ENCODE data around the gene RRM1.

Gene RRM1

DNA sequence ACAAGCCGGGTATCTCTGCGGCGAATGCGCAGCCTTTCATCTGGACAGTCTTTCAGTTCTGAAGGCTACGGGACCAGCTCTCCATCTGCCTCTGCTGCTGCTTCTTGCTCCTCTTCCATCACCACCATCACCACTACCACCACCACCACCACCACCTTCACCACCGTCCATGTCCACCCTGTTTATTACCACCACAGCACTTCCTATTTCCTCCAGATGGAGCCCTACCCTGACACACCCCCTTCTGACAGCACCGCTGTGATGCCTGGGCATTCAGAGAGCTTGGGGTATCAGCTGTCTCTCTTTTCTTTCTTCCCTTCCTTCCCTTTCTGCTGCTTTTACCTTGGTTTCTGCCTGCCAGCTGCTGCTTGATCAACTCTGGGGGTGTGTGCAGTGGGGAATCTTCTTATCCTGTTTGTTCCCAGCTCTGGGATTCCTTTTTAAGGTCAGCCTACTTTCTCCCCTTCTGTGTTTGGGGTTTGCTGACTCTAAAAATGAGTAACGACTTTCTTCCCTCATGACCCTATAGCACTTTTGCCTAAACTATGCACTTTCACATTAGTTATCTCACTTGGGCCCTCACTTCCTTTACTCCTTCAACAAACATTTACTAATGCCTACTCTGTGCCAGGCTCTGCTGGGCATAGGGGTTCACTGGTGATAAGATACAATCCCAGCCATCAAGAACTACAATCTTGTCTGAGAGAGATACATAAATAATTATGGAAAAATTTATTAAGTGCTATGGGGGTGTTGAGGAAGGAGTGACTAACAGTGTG, 7.8 kb upstream of the RRM1 start:
- no peaks in the 10 kb centered on the region for H3K9me3 ChIP-seq (ENCODE audit: control insufficient read depth, low read length)
- no peak overlapping the region for H2AK5ac ChIP-seq (ENCODE audit: low read length, severe bottlenecking)
- peaks cover 38 to 60% of the 10 kb centered on the region in 2 experiments for H3K36me3 ChIP-seq (ENCODE audit: control insufficient read depth in 1 of 2, insufficient read depth in 2 of 2, low read depth in 1 of 2, low read length in 2 of 2)
- H3K18ac ChIP-seq (ENCODE audit: low read depth in 1 of 2, low read length in 2 of 2): no peak overlapping the region
- H2BK5ac ChIP-seq (ENCODE audit: low read depth, low read length, poor library complexity, severe bottlenecking): no peak overlapping the region
- H2BK12ac ChIP-seq (ENCODE audit: low read length in 2 of 2): no peak overlapping the region
- no peak overlapping the region for H2BK15ac ChIP-seq (ENCODE audit: low read depth, poor library complexity, severe bottlenecking)
- no peak overlapping the region for H3K4ac ChIP-seq (ENCODE audit: low read depth in 1 of 2, low read length in 2 of 2)
- H3K4me2 ChIP-seq (ENCODE audit: low read length, poor library complexity, severe bottlenecking): no peak overlapping the region
- no peak overlapping the region for H4K91ac ChIP-seq (ENCODE audit: low read length)
- DNase-seq: no peak
- H3K4me1 ChIP-seq (ENCODE audit: control insufficient read depth, insufficient read depth, low read depth, low read length): no peaks in the 10 kb centered on the region
- no peak overlapping the region for H2AFZ ChIP-seq (ENCODE audit: low read depth, low read length)
- WGBS: 95% methylated on average over 8 of the region's 8 CpGs
- H4K8ac ChIP-seq (ENCODE audit: low read length): no peak overlapping the region
- H3K23ac ChIP-seq (ENCODE audit: low read length in 2 of 2): no peak overlapping the region
- H3K27me3 ChIP-seq (ENCODE audit: control insufficient read depth in 1 of 2, insufficient read depth in 1 of 2, low read length in 2 of 2): no peaks in the 10 kb centered on the region
- no peak overlapping the region for H3K14ac ChIP-seq (ENCODE audit: low read length in 2 of 2)
- peak overlapping the region; percentile 17 for H3K27ac ChIP-seq (ENCODE audit: low read length, poor library complexity, severe bottlenecking)
- no peaks in the 10 kb centered on the region for H3K79me1 ChIP-seq (replicated peaks; ENCODE audit: low read length, poor library complexity, severe bottlenecking)
- no peak overlapping the region for H3K9ac ChIP-seq (ENCODE audit: low read length)
- H2BK120ac ChIP-seq (ENCODE audit: low read depth, low read length): no peak overlapping the region
- H3K4me3 ChIP-seq (ENCODE audit: insufficient read depth in 1 of 2, low read depth in 1 of 2, low read length in 2 of 2): no peak overlapping the region

DNA sequence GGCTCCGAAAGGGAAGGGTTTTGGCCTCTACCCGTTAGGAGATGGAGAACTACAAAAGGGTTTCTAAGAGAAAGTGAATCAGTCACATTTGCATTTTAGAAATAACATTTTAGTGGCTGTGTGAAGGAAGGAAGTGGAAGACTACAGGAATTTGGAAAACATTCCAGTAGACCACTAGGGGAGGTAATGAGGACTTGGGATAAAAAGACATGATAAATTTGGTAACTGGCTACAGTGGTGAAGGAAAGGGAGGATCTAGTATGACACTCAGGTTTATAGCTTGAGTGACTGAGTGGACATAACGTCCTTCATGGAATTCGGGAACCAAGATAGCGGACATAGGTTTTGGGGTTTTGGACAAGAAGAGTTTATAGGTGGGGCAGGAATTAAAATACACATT, 7.0 kb upstream of the RRM1 start:
- no peak overlapping the region for H3K9ac ChIP-seq (ENCODE audit: low read length)
- no peaks in the 10 kb centered on the region for H3K4me1 ChIP-seq (ENCODE audit: control insufficient read depth, insufficient read depth, low read depth, low read length)
- H4K8ac ChIP-seq (ENCODE audit: low read length): no peak overlapping the region
- H2AK5ac ChIP-seq (ENCODE audit: low read length, severe bottlenecking): no peak overlapping the region
- H2BK120ac ChIP-seq (ENCODE audit: low read depth, low read length): no peak overlapping the region
- no peaks in the 10 kb centered on the region for H3K27me3 ChIP-seq (ENCODE audit: control insufficient read depth in 1 of 2, insufficient read depth in 1 of 2, low read length in 2 of 2)
- H3K14ac ChIP-seq (ENCODE audit: low read length in 2 of 2): no peak overlapping the region
- H3K79me1 ChIP-seq (replicated peaks; ENCODE audit: low read length, poor library complexity, severe bottlenecking): no peaks in the 10 kb centered on the region
- 82% methylated on average over 5 of the region's 5 CpGs for WGBS
- H3K4ac ChIP-seq (ENCODE audit: low read depth in 1 of 2, low read length in 2 of 2): no peak overlapping the region
- no peak overlapping the region for H3K23ac ChIP-seq (ENCODE audit: low read length in 2 of 2)
- H4K91ac ChIP-seq (ENCODE audit: low read length): no peak overlapping the region
- no peak overlapping the region for H2BK12ac ChIP-seq (ENCODE audit: low read length in 2 of 2)
- no peak overlapping the region for H2BK15ac ChIP-seq (ENCODE audit: low read depth, poor library complexity, severe bottlenecking)
- H3K4me2 ChIP-seq (ENCODE audit: low read length, poor library complexity, severe bottlenecking): no peak overlapping the region
- H3K4me3 ChIP-seq (ENCODE audit: insufficient read depth in 1 of 2, low read depth in 1 of 2, low read length in 2 of 2): no peak overlapping the region
- peak overlapping the region; percentile 17 for H3K27ac ChIP-seq (ENCODE audit: low read length, poor library complexity, severe bottlenecking)
- H3K18ac ChIP-seq (ENCODE audit: low read depth in 1 of 2, low read length in 2 of 2): no peak overlapping the region
- H2AFZ ChIP-seq (ENCODE audit: low read depth, low read length): no peak overlapping the region
- H3K9me3 ChIP-seq (ENCODE audit: control insufficient read depth, low read length): no peaks in the 10 kb centered on the region
- H2BK5ac ChIP-seq (ENCODE audit: low read depth, low read length, poor library complexity, severe bottlenecking): no peak overlapping the region
- DNase-seq: peak; percentile 11
- H3K36me3 ChIP-seq (ENCODE audit: control insufficient read depth in 1 of 2, insufficient read depth in 2 of 2, low read depth in 1 of 2, low read length in 2 of 2): peaks cover 36 to 57% of the 10 kb centered on the region in 2 experiments

DNA sequence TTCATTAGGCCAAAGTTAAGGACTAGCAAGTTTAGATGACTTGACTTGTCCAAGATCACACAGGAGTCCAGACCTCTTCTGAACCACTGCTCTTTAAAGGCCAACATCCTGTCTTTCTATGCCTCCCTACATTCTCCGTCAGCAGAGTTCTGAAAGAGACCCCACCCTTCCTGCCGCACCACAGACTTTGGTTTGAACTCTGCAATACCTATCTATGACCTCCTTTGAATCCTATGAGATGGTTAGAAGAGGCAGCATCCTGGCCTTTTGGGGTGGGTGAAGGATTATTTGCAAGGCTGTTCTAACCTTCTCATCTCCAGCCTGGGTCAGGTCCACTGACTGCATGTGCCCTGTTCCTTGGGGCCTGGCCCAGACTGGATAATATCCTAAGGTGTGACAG, 4.3 kb upstream of the RRM1 start:
- Histone ChIP-seq H3K79me1 (replicated peaks; ENCODE audit: low read length, poor library complexity, severe bottlenecking) (no peaks in the 10 kb centered on the region), H3K14ac (ENCODE audit: low read length in 2 of 2) (no peak overlapping the region), H3K9me3 (ENCODE audit: control insufficient read depth, low read length) (no peaks in the 10 kb centered on the region), H3K4me2 (ENCODE audit: low read length, poor library complexity, severe bottlenecking) (no peak overlapping the region), H2BK5ac (ENCODE audit: low read depth, low read length, poor library complexity, severe bottlenecking) (no peak overlapping the region), H2BK12ac (ENCODE audit: low read length in 2 of 2) (no peak overlapping the region), H3K36me3 (ENCODE audit: control insufficient read depth in 1 of 2, insufficient read depth in 2 of 2, low read depth in 1 of 2, low read length in 2 of 2) (peaks cover 27 to 44% of the 10 kb centered on the region in 2 experiments), H3K4ac (ENCODE audit: low read depth in 1 of 2, low read length in 2 of 2) (no peak overlapping the region), H4K8ac (ENCODE audit: low read length) (no peak overlapping the region), H2BK15ac (ENCODE audit: low read depth, poor library complexity, severe bottlenecking) (no peak overlapping the region), H2AFZ (ENCODE audit: low read depth, low read length) (no peak overlapping the region), H2BK120ac (ENCODE audit: low read depth, low read length) (no peak overlapping the region), H2AK5ac (ENCODE audit: low read length, severe bottlenecking) (no peak overlapping the region), H3K4me3 (ENCODE audit: insufficient read depth in 1 of 2, low read depth in 1 of 2, low read length in 2 of 2) (no peak overlapping the region), H3K9ac (ENCODE audit: low read length) (no peak overlapping the region), H3K18ac (ENCODE audit: low read depth in 1 of 2, low read length in 2 of 2) (no peak overlapping the region), H3K27me3 (ENCODE audit: control insufficient read depth in 1 of 2, insufficient read depth in 1 of 2, low read length in 2 of 2) (no peaks in the 10 kb centered on the region), H3K23ac (ENCODE audit: low read length in 2 of 2) (no peak overlapping the region), H3K4me1 (ENCODE audit: control insufficient read depth, insufficient read depth, low read depth, low read length) (no peaks in the 10 kb centered on the region), H4K91ac (ENCODE audit: low read length) (no peak overlapping the region), H3K27ac (ENCODE audit: low read length, poor library complexity, severe bottlenecking) (no peak overlapping the region)
- 100% methylated on average over 2 of the region's 2 CpGs for WGBS
- DNase-seq: no peak

DNA sequence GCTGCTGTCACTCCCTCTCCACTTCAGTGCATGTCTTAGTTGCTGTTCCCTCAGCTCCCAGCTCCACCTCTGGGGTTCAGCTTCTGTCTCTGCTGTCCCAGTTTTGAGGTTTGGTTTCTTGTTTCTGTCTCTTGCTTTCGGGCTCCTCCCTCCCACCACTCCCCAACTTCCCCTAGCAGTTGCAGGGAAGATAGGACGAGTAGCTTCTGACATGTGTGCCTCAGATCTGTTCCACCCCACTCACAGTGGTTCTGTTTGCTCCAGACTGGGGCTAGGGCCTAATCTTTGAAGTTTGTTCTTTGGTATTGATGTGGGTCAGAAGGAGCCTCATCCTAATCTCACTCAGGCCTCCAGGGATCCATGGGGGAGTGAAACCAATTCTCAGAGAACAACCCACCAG, 2.6 kb upstream of the RRM1 start:
- Histone ChIP-seq H3K4ac (ENCODE audit: low read depth in 1 of 2, low read length in 2 of 2) (no peak overlapping the region), H3K27ac (ENCODE audit: low read length, poor library complexity, severe bottlenecking) (no peak overlapping the region), H2BK5ac (ENCODE audit: low read depth, low read length, poor library complexity, severe bottlenecking) (no peak overlapping the region), H3K18ac (ENCODE audit: low read depth in 1 of 2, low read length in 2 of 2) (no peak overlapping the region), H4K8ac (ENCODE audit: low read length) (no peak overlapping the region), H3K4me1 (ENCODE audit: control insufficient read depth, insufficient read depth, low read depth, low read length) (peaks cover 3% of the 10 kb centered on the region), H3K27me3 (ENCODE audit: control insufficient read depth in 1 of 2, insufficient read depth in 1 of 2, low read length in 2 of 2) (no peaks in the 10 kb centered on the region), H3K4me2 (ENCODE audit: low read length, poor library complexity, severe bottlenecking) (no peak overlapping the region), H3K9ac (ENCODE audit: low read length) (no peak overlapping the region), H4K91ac (ENCODE audit: low read length) (no peak overlapping the region), H3K79me1 (replicated peaks; ENCODE audit: low read length, poor library complexity, severe bottlenecking) (peaks cover 2% of the 10 kb centered on the region), H2BK120ac (ENCODE audit: low read depth, low read length) (no peak overlapping the region), H3K36me3 (ENCODE audit: control insufficient read depth in 1 of 2, insufficient read depth in 2 of 2, low read depth in 1 of 2, low read length in 2 of 2) (peaks cover 20 to 36% of the 10 kb centered on the region in 2 experiments), H2BK15ac (ENCODE audit: low read depth, poor library complexity, severe bottlenecking) (no peak overlapping the region), H2AK5ac (ENCODE audit: low read length, severe bottlenecking) (no peak overlapping the region), H3K9me3 (ENCODE audit: control insufficient read depth, low read length) (no peaks in the 10 kb centered on the region), H3K14ac (ENCODE audit: low read length in 2 of 2) (no peak overlapping the region), H3K4me3 (ENCODE audit: insufficient read depth in 1 of 2, low read depth in 1 of 2, low read length in 2 of 2) (no peak overlapping the region), H3K23ac (ENCODE audit: low read length in 2 of 2) (no peak overlapping the region), H2BK12ac (ENCODE audit: low read length in 2 of 2) (no peak overlapping the region), H2AFZ (ENCODE audit: low read depth, low read length) (no peak overlapping the region)
- no peak for DNase-seq
- WGBS: 57% methylated on average over 1 of the region's 2 CpGs
